Endothelial cell of umbilical vein (primary cell): ENCODE measurements around the gene C16orf78.

Experiments
- EZH2 ChIP-seq: IDR thresholded peaks from 2 replicates; pipeline ENCODE4 v1.6.1; 2012; ENCODE audit warnings: borderline replicate concordance, low read depth, mild to moderate bottlenecking, moderate library complexity, low read length, inconsistent platforms; ENCODE audit not compliant: severe bottlenecking
- JUN ChIP-seq: IDR thresholded peaks from 2 replicates; pipeline ENCODE4 v1.6.1; 2011; ENCODE audit warnings: borderline replicate concordance, low read depth; ENCODE audit not compliant: insufficient read length, insufficient read depth
- POLR2A ChIP-seq: IDR thresholded peaks from 2 replicates; pipeline ENCODE4 v1.6.1; 2012; ENCODE audit warnings: low read depth, mild to moderate bottlenecking, control low read depth, low read length
- POLR2AphosphoS5 ChIP-seq: IDR thresholded peaks from 2 replicates; pipeline ENCODE4 v1.6.1; 2012; ENCODE audit warnings: low read depth, mild to moderate bottlenecking, control low read depth, low read length, moderate library complexity; ENCODE audit not compliant: insufficient read depth
- TF ChIP-seq, protein P1 (sequence below), 2 donors: IDR thresholded peaks; 1 replicate in 1 of 2; 2 replicates in 1 of 2; pipeline ENCODE4 v1.5.1; 2011; ENCODE audit warnings: low read length in 2 of 2, mild to moderate bottlenecking in 2 of 2, moderate library complexity in 2 of 2, control low read depth in 1 of 2, inconsistent platforms in 1 of 2, low read depth in 1 of 2; ENCODE audit not compliant: insufficient read depth in 1 of 2; ENCODE audit errors: extremely low read depth in 1 of 2

DNA sequence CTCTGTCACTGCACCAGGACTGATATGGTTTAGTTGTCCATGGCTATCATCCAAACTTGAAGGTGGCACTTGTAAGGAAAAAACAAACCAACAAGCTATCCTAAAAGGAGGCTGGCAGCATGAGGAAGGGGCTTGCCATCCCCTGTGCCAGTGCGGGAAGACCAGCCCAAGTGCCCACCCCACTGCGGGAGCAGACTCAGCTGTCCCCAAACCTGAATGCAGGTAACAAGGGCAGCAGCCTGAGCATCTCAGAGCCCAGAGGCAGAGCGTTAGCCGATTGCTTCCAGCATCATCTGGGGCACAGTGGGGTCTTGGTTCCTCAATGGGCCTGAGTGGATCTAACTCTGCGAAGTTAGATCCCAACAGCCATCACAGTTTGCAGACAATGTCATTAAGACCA lies 29.2 kb upstream of the C16orf78 start:
- TF ChIP-seq POLR2A (no peak), EZH2 (no peak), POLR2AphosphoS5 (no peak), JUN (no peak)
- TF ChIP-seq, protein P1, sequence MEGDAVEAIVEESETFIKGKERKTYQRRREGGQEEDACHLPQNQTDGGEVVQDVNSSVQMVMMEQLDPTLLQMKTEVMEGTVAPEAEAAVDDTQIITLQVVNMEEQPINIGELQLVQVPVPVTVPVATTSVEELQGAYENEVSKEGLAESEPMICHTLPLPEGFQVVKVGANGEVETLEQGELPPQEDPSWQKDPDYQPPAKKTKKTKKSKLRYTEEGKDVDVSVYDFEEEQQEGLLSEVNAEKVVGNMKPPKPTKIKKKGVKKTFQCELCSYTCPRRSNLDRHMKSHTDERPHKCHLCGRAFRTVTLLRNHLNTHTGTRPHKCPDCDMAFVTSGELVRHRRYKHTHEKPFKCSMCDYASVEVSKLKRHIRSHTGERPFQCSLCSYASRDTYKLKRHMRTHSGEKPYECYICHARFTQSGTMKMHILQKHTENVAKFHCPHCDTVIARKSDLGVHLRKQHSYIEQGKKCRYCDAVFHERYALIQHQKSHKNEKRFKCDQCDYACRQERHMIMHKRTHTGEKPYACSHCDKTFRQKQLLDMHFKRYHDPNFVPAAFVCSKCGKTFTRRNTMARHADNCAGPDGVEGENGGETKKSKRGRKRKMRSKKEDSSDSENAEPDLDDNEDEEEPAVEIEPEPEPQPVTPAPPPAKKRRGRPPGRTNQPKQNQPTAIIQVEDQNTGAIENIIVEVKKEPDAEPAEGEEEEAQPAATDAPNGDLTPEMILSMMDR (IDR thresholded peaks at IDR 0.05; ENCODE audit: extremely low read depth in 1 of 2, insufficient read depth in 1 of 2, low read depth in 1 of 2, low read length in 2 of 2): no peak
